HUDEP-2 (cell line): ENCODE results near the gene KLHL36.

Source experiments
- DNase-seq, 76 experiments: peaks; one replicate each; lab custom pipeline; 2025; ENCODE audit not compliant: unreplicated experiment in 76 of 76; lab: John Stamatoyannopoulos, UW

Gene KLHL36

DNA sequence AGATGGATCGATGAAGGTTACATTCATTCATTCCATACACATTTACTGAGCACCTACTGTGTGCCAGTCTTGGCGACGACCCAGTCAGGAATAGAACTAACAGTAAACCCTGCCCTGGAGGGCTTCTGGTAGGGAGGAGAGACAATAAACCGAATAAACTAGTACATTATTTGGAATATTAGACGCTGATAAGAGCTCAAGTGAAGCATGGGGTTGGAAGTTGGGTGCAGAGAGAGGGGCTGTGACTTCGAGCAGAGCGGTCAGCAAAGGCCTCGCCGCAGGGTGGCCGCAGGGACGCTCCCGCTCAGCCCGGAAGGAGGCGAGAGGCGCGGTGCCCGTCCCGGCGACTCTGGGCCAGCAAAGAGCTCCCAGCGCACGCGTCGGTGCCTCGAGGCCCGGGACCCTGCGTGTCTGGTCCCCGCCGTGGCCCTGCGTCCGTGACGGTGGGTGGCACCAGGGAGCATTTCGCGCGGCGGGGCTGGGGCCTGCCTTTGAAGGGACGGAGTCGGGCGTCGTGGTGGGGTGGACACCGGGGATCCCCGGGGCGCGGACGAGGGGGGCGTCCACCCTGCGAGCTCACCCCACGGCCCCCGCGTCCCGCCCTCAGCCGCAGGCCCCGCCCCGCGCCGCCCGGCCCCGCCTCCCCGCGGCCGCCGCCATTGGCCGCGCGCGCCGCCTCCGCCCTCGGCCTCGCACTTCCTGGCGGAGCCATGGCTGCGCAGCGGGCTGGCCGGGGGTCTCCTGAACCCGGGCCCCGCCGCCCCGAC is at the start of gene KLHL36:
KLHL36 (plus strand) TSS at position 684 of the 767 bp plus-strand sequence. CDS start 2,357 bp downstream, outside the sequence.
- peak in 31 of 76 experiments; percentile 1 to 46 (median 22) for DNase-seq

DNA sequence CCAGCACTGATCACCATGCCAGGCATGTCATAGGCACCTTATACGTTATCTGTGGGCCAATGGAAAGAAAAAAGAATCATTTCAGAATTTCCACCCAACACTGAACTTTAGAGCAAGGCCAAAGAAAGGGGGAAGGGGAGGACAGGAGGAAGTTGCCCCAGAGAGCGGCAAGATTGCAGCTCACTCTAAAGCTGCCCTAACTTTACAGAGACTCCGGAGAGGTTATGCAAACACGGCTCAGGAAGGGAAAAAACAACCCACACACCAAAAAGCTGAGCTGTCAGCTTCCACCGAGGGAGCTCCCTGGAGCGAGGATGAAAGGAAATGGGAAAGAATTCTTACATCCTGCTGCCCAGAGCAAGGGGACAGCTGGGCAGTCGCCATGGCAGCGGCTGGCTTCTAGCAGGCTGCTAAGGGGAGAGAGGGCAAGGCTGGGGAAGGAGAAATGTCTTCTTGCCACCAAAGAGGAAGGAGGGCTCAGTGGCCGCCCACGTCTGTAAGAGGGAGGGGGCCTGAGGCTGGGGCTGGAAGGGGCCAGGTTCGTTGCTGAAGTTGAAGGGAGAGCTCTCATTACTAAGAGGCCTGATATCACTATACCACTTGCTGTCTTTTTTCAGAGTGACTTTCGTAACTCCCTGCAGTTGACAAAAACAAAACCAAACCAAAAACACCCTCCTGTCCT is 48.6 kb upstream of the KLHL36 start:
- no peak for DNase-seq

DNA sequence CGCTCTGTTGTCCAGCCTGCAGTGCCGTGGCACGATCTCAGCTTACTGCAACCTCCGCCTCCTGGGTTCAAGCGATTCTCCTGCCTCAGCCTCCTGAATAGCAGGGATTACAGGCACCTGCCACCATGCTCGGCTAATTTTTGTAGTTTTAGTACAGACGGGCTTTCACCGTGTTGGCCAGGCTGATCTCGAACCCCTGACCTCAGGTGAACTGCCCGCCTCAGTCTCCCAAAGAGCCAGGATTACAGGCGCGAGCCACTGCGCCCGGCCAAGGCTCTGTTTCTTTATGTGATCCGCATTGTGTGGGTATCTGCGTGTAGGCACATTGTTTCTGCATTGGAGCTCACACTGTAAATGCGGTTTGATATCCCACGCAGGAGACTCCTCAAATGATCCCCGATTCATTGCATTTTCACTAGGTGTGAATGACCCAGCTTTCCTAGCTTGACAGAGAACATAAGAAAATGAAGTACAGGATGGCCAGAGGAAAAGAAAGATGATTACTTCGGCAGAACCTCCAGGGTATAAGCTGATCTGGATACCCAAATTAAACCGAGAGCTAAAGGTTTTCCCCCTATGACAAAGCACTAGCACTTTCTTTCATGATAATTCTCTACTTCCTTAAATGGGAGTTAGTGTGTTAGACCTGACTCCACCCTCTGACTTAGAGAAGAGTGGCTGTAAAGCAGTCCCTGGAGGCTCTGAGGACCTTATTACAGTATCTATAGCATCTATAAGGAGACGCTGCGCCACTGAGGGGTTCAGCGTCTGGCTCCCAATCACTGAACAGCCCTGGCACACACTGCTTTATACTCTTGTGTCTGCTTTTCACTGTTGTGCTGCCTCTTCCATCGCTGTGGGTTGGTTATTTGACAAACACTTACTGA is 47.7 kb upstream of the KLHL36 start:
- DNase-seq: no peak

DNA sequence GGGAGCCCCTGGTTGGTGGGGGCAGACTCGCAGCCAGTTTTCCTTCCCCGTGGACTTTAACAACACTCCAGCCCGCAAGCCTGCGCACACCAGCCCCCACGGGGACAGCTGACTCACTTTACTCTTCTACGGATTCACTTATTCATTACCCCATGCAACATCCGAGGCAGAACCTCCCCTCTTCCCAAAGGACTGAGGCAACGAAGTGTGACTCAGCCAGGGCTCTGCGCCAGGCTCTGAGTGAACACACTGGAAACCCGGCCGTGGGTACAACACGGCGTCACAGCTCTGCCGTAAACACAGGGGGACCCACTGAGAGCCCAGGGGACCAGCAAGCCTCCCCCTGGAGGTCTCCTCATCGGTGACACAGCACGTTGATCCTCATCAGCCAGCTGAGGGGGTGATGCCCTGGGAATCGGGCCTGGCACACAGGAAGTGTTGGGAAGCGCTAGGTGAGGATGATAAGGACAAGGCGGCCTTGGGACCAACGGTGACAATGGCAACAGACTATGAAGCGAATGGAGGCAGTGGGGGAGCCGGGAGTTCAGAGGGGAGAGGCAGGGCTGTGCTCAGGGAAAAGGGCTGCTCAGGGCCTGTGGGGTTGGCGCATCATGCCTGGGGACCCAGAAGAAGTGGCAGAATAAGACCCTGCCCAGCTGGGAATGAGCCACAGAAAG is 45.0 kb upstream of the KLHL36 start:
- DNase-seq: no peak

DNA sequence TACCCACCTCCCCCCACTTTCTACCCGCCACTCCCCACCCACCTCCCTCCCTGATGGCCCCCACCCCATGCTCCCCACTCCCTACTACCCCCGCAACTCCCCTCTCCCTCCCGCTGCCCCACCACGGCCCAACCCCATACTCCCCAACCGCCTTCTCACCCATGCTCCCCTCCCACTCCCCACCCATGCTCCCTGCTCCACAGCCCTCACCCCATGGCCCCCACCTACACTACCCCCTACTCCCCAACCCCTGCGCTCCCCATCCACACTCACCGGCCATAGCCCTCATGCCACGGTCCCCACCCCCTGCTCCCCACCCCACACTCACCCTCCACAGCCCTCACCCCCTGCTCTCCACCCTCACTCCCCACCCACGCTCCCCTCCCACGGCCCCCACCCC is 44.4 kb upstream of the KLHL36 start:
- no peak for DNase-seq

DNA sequence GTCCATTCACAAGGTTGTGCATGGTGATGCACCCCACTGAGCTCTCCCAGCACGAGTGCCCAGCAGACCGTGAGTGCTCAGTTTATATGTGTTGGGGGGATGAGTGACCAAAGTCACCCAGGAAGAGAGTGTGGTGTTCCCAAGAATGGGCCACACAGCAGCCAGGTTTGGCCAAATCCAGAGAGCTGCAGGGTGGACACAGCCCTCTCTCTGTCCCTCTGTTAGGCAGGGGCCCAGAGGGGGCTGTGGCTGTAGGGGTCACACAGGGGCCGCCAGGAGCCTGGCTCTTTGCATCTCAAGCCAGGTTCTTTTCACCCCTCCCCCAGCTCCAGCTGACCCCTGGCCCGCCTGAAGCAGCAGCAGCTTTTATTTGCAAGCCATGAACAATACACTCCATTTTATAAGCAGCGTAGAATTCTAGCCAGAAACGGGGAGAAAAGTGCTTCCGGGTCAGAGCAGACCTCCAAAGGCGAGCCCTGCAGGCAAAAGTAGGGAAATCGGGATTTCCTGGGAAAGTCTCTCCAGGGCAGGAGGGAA is 43.8 kb upstream of the KLHL36 start:
- no peak for DNase-seq

DNA sequence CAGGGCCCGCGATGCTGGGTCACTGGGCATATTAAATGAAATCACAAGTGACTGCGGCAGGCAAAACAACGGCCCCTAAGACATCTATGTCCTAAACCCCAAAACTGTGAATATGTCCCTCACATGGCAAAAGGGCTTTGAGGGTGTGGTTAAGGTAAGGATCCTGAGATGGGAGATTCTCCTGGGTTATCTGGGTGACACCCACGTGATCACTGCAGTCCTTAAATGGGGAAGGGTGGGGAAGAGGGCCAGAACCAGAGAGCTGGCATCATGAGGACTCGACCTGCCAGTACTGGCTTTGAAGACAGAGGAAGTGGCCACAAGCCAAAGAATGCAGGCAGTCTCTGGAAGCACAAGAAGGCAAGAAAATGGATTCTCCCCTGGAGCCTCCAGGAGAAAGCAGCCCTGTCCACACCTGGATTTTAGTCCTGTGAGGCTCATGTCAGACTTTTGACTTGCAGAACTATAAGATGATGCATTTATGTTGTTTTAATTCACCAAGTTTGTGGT is 42.9 kb upstream of the KLHL36 start:
- DNase-seq: no peak

DNA sequence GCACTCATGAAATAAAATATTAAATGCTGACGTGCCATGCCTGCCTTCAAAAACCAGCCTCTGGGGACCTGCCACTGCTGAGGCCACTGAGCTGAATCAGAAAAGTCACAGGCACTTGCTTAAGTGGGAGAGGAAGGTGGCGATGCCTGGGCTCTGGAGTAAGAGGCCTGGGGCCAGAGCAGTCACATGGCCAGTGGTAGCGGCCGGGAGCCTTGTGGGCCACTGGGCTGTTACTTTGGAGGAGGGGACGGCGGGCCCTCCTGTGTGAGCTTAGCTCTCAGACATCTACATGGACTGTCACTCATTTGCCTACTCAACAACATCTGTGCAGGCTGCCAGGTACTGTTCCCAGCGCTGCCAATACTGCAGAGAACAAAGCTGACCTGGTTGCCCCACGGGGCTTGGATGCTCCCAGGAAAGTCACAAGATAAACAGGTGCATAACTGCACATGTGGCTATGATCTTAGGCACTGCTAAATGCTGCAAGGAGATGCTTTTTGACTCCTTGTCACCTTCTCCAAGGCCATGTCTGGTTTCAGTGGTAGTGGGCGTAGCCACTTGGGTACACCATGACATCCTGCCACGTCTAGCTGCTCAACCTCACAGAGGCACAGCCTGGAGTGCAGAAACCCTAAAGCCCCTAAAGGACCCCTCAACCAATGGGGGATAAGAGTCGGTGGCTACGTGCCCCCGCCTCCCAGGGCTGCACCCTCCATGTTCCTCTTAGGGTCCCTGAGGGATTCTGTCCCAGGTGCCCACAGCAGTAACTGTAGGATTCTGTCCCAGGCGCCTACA is 42.0 kb upstream of the KLHL36 start:
- no peak for DNase-seq

DNA sequence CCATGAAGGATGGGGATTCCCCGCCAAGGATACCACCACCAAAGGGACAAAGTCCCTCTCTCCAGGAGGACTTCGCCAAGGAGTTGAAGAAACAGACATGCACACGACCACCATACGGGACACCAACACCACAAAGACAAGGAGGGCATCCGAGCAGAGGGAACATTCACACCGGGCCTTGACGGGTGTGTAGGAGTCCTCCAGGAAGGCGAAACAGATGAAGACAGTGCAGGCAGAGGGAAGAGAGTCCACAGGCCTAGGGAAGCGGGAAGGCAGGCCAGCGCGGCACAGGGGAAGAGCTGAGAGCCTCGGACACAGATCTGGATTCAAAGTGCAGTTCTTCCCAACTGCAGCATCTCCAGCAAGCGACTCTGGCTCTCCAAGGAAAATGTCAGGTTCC is 41.2 kb upstream of the KLHL36 start:
- no peak for DNase-seq

DNA sequence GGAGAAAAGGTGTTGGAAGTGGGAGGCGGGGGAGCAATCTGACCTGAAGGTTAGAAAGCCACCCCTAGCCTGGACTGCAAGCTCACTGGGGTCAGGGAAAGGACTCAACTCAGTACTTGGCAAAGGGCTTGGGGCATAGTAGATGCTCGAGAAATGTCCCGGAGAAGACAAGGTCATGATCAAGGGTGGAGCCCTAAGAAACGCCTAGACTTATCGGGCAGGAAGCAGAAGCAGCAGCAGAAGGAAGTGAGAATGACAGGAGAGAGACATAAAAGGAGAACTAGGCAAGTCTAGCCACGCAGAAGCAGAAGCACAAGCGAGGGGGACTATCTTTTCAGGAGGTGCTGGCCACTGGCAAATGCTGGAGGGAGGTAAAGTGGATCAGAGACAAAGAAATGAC is 40.6 kb upstream of the KLHL36 start:
- peak in 10 of 76 experiments; percentile 5 to 39 (median 14) for DNase-seq

DNA sequence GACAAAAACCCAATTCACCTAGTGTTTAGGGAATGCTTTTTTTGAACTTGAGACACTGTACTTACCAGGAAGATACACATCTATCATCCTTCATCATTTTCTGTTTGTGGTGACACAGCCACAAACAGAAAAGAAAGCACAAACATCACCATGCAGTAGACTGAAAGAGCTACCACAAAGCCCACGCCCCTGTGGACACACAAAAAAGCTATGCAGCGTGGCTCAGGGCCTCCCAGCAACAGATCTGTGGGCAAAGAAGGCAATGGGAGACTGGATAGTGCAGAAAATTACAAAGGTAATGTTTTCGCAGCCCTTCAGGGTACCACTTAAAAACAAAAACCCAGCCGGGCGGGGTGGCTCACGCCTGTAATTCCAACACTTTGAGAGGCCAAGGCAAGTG is 40.0 kb upstream of the KLHL36 start:
- no peak for DNase-seq

DNA sequence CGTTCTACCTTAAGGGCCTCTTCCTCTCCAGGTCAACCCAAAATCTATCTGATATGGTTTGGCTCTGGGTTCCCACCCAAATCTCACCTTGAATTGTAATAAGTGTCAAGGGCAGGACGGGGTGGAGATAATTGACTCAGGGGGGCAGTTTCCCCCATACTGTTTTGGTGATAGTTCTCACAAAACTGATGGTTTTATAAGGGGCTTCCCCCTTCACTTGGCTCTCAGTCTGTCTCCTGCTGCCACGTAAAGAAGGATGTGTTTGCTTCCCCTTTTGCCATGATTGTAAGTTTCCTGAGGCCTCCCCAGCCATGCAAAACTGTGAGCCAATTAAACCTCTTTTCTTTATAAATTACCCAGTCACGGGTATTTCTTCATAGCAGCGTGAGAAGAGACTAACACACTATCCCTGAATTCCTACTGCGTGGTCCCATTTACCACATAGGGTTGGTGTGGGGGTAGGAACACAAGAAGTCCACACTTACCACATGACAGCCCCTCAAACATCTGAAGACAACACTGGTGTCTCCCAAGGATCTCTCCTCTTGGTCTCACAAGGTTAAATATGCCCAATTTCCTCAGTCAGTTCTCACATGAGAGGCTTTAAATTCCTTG is 38.6 kb upstream of the KLHL36 start:
- DNase-seq: no peak

DNA sequence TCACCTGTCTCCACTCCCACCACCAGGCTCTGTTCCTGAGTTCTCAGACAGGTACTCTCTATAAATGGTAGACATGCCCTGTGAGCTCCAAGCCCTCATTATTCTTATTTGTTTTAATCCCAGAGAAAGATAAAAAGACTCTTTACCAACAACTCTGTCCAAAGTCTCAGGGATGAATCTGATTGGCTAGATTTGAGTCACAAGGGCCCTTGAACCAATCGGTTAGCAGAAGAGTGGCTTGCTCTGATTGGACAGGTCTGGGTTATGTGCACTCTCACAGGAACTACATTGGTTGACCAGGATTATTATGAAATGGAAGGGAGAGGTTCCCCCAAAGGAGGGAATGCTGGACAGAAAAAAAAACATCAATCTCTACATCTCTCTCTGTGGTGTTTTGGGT is 37.9 kb upstream of the KLHL36 start:
- no peak for DNase-seq

DNA sequence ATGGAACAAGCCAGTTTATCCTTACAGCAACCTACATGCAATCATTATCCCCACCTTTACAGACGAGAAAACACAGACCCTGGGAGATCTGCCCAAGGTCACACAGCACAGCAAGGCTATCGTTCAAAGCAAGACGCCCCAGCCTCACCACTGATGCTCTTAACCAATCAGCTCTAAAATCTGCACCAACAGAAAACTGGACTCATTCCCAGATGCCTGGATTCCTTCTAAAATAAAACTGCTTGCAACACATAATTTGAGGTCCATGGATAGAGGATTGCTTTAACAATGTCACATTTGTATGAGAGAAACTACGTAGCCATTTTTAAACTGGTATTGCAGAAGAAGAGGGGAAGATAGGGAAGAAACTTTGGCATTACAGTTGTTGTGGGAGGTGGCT is 37.3 kb upstream of the KLHL36 start:
- no peak for DNase-seq

DNA sequence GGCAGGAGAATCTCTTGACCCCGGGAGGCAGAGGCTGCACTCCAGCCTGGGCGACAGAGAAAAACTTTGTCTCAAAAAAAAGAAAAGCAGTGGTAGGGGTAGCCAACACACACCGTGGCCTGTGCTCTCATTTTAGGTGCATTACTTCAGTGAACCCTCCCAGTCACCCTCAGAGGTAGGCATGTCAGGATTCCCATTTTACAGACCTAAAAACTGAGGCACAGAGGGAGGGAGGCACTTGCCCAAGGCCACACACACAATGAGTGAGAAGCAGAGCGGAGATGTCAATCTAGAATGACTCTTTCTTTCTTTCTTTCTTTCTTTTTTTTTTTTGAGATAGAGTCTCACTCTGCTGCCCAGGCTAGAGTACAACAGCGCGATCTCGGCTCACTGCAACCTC is 35.6 kb upstream of the KLHL36 start:
- DNase-seq: no peak

DNA sequence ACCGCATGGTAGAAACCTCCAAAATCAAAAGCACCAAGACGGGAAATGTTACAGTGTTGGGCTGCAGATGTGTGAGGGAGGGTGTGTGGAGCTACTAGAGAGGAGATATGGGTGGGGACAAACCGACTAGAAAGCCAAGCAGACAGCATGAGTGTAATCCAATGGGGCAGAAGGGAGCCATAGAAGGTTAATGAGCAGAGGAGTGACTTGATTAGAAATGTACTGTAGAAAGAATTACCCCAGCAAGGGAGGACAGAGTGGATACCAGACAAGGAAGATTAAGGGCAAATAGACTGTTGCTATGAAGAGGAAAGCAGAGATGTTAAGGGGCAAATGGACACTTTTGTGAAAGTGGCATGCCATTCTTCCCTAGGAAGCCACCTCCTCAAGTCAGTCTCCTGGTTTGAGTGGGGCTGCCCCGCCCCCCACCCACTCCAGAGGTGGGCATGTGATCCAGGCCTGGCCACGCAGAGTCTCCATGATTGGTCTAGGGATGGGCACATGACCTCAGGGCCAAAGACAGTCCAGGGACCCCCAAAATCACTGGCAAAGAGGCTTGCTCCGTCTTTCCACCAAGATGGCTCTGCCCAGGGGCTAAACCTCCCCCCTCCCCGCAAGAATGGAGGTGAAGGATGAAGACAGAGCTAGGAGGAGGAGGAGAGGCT is 34.8 kb upstream of the KLHL36 start:
- no peak for DNase-seq

DNA sequence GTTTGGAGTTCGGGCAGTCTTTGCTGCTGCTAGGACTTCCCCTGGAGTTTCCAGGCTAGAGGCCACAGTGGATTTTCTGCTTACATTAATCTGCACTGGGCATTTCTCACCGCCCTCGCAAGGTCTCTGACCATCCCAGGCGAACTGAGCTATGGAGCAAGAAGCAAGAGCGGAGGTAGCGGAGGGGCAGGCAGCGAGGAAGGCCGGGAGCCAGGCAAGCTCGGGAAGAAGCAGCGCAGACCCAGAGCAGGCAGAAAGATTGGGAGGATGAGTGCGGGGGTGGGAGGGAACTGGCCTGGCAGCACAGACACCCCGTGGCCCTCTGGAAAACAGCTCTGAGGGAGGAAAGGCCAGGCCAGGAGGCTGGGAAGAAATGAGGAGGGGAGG is 34.2 kb upstream of the KLHL36 start:
- DNase-seq: no peak

DNA sequence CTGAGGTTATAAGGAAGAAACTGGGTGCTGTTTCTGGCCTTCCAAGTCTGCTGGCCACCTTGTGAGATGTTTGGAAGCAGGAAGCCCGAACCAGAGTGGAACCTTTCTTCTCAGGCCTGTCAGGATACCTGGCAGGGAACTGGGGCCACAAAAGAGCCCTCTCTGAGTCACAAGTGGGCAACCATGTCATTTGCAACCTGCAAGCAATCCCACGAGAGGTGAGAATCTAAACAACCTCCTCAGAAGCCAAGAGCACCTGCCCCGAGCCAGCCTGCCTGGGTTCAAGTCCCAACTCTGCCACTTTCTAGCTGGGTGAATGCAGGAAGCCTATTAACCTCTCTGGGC is 33.7 kb upstream of the KLHL36 start:
- DNase-seq: no peak
